Measurements from ENCODE around the gene LTK. TPM values are rescaled to one million over a fixed set of nuclear protein-coding genes. Genes with fewer than 3 reads are reported as not detected.

The LTK gene
- total RNA-seq, 4 donors from 2014 or later = 0.13 to 0.79 (median 0.22) TPM; not detected in 1

GRCh38 chr15:41489641-41490040 is 24.0 kb downstream of the LTK start:
- TF ChIP-seq POLR2A (IDR thresholded peaks at IDR 0.05) (no peak), CTCF (IDR thresholded peaks at IDR 0.05) (no peak)
- Histone ChIP-seq H3K36me3 (no peaks in the 10 kb centered on the region), H3K4me1 (peaks cover 16 to 17% of the 10 kb centered on the region in 2 donors), H3K27me3 (peaks cover 4% of the 10 kb centered on the region), H3K9me3 (no peaks in the 10 kb centered on the region), H3K4me3 (replicated peaks in 1 of 3) (no peak overlapping the region), H3K27ac (no peak overlapping the region)
- 94 to 97% methylated on average over 2 of the region's 2 CpGs for WGBS, 2 donors
- DNase-seq = no peak
- intact Hi-C loops (cut with DNase I) = no loop called here

- Histone ChIP-seq H3K4me3 (replicated peaks in 1 of 3) (no peak overlapping the region), H3K36me3 (no peaks in the 10 kb centered on the region), H3K27me3 (peaks cover 4% of the 10 kb centered on the region), H3K27ac (no peak overlapping the region), H3K9me3 (no peaks in the 10 kb centered on the region), H3K4me1 (peaks cover 5% of the 10 kb centered on the region in 2 donors)
- TF ChIP-seq POLR2A (IDR thresholded peaks at IDR 0.05) = no peak
- no peak for TF ChIP-seq CTCF (IDR thresholded peaks at IDR 0.05)
- 89 to 90% methylated on average over 2 of the region's 2 CpGs for WGBS, 2 donors
- DNase-seq = no peak
- intact Hi-C loops (cut with DNase I) = no loop called here
Observed at GRCh38 chr15:41487802-41488201, 25.8 kb downstream of the LTK start.

- H3K27ac ChIP-seq = no peak overlapping the region
- H3K27me3 ChIP-seq = peaks cover 4% of the 10 kb centered on the region
- peaks cover under 1 to 1% of the 10 kb centered on the region in 2 donors for H3K4me1 ChIP-seq
- intact Hi-C loops (cut with DNase I) = no loop called here
- H3K9me3 ChIP-seq = no peaks in the 10 kb centered on the region
- H3K36me3 ChIP-seq = no peaks in the 10 kb centered on the region
- no peak overlapping the region for H3K4me3 ChIP-seq (replicated peaks in 1 of 3)
- DNase-seq = no peak
- no peak for TF ChIP-seq POLR2A (IDR thresholded peaks at IDR 0.05)
- TF ChIP-seq CTCF (IDR thresholded peaks at IDR 0.05) = no peak
- WGBS, 2 donors = 55 to 71% methylated on average over 9 of the region's 9 CpGs
Observed at GRCh38 chr15:41487381-41487780, 26.2 kb downstream of the LTK start.

GRCh38 chr15:41486286-41486685 is 27.3 kb downstream of the LTK start:
- Histone ChIP-seq H3K36me3 (peaks cover under 1 to 6% of the 10 kb centered on the region in 2 donors), H3K27me3 (peaks cover 3% of the 10 kb centered on the region), H3K9me3 (no peaks in the 10 kb centered on the region), H3K27ac (no peak overlapping the region), H3K4me1 (no peaks in the 10 kb centered on the region), H3K4me3 (replicated peaks in 1 of 3) (no peak overlapping the region)
- intact Hi-C loops (cut with DNase I) = no loop called here
- no peak for DNase-seq
- TF ChIP-seq POLR2A (IDR thresholded peaks at IDR 0.05) (no peak), CTCF (IDR thresholded peaks at IDR 0.05) (no peak)
- 85 to 89% methylated on average over 11 to 37 of the region's 43 CpGs for WGBS, 2 donors

- Histone ChIP-seq H3K4me3 (replicated peaks in 1 of 3) (no peak overlapping the region), H3K4me1 (no peaks in the 10 kb centered on the region), H3K9me3 (no peaks in the 10 kb centered on the region), H3K27ac (no peak overlapping the region), H3K36me3 (peaks cover 13 to 16% of the 10 kb centered on the region in 2 donors), H3K27me3 (no peaks in the 10 kb centered on the region)
- TF ChIP-seq CTCF (IDR thresholded peaks at IDR 0.05) (no peak), POLR2A (IDR thresholded peaks at IDR 0.05) (no peak)
- DNase-seq = no peak
- intact Hi-C loops (cut with DNase I) = no loop called here
- WGBS, 2 donors = 64 to 75% methylated on average over 7 to 9 of the region's 11 CpGs
Observed at GRCh38 chr15:41484937-41485625, 28.5 kb downstream of the LTK start.

All from thyroid gland (tissue), 4 donors.